ENCODE measurements around the gene HELZ. TPM values are rescaled to one million over a fixed set of nuclear protein-coding genes. Genes with fewer than 3 reads are reported as not detected.
"Not testable (repeated sequence)": the region's sequence is repeated elsewhere in the genome, so short reads cannot be mapped to it uniquely, and the experiment has no call there.

HELZ gene
- polyA plus RNA-seq, 1 donor from 2014 or later: 42.7 TPM

GRCh38 chr17:67139784-67140665 lies 105.0 kb downstream of the HELZ start:
- Mint-ChIP-seq H3K27ac (no peak overlapping the region), H3K4me3 (no peak overlapping the region), H3K4me1 (peaks cover 0 to 2% (median 0%) of the 10 kb centered on the region in 3 donors), H3K36me3 (peaks cover 19% of the 10 kb centered on the region), H3K9me3 (no peaks in the 10 kb centered on the region), H3K27me3 (no peaks in the 10 kb centered on the region)

- H3K4me1 Mint-ChIP-seq: peaks cover 0 to 2% (median 0%) of the 10 kb centered on the region in 3 donors
- H3K27me3 Mint-ChIP-seq: no peaks in the 10 kb centered on the region
- H3K4me3 Mint-ChIP-seq: no peak overlapping the region
- H3K27ac Mint-ChIP-seq: no peak overlapping the region
- peaks cover 19% of the 10 kb centered on the region for H3K36me3 Mint-ChIP-seq
- no peaks in the 10 kb centered on the region for H3K9me3 Mint-ChIP-seq
These were observed 105.7 kb downstream of the HELZ start for GRCh38 chr17:67139289-67139688.

GRCh38 chr17:67138392-67138791 lies 106.6 kb downstream of the HELZ start:
- Mint-ChIP-seq H3K36me3 (peaks cover 14% of the 10 kb centered on the region), H3K4me1 (peaks cover 0 to 2% (median 0%) of the 10 kb centered on the region in 3 donors), H3K27me3 (no peaks in the 10 kb centered on the region), H3K9me3 (no peaks in the 10 kb centered on the region), H3K4me3 (no peak overlapping the region), H3K27ac (peak overlapping the region in 1 of 3 donors; percentile 64)

GRCh38 chr17:67137860-67138259 lies 107.1 kb downstream of the HELZ start:
- H3K36me3 Mint-ChIP-seq: peaks cover 12% of the 10 kb centered on the region
- H3K9me3 Mint-ChIP-seq: no peaks in the 10 kb centered on the region
- no peak overlapping the region for H3K27ac Mint-ChIP-seq
- H3K27me3 Mint-ChIP-seq: no peaks in the 10 kb centered on the region
- H3K4me1 Mint-ChIP-seq: peaks cover 0 to 2% (median 0%) of the 10 kb centered on the region in 3 donors
- H3K4me3 Mint-ChIP-seq: no peak overlapping the region

GRCh38 chr17:67137026-67137370 lies 108.0 kb downstream of the HELZ start:
- peaks cover 9% of the 10 kb centered on the region for H3K36me3 Mint-ChIP-seq
- H3K27ac Mint-ChIP-seq: no peak overlapping the region
- H3K4me1 Mint-ChIP-seq: peaks cover 0 to 2% (median 0%) of the 10 kb centered on the region in 3 donors
- H3K27me3 Mint-ChIP-seq: no peaks in the 10 kb centered on the region
- no peak overlapping the region for H3K4me3 Mint-ChIP-seq
- no peaks in the 10 kb centered on the region for H3K9me3 Mint-ChIP-seq

DNA sequence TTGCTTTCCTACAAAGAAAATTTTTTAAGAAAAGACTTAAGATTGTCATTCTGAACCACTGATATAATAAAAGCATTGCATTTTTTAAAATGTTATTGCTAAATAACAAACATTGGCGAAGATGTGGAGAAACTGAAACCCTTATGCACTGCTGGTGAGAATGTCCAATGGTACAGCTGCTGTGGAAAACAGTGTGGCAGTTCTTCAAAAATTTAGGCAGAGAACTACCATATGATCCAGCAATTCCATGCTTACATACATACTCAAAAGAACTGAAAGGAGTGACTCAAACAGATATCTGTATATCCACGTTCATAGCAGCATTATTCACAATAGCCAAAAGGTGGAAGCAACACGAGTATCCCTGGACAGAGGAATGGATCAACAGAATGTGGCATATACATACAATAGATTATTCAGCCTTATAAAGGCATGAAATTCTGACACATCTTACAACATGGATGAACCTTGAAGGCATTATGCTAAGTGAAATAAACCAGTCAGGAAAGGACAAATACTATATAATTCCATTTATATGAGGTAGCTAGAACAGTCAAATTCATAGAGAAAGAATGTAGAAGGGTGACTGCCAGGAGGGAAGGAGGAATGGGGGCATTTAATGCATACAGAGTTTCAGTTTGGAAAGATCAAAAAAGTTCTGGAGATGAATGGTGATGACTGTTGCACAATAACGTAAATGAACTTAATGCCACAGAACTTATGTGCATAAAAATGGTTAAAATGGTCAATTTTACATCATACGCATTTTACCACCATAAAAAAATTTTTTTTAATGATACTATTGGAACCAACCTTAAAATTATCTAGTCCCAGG lies 108.6 kb downstream of the HELZ start:
- H3K9me3 Mint-ChIP-seq: no peaks in the 10 kb centered on the region
- peaks cover 7% of the 10 kb centered on the region for H3K36me3 Mint-ChIP-seq
- no peaks in the 10 kb centered on the region for H3K27me3 Mint-ChIP-seq
- no peak overlapping the region for H3K27ac Mint-ChIP-seq
- H3K4me3 Mint-ChIP-seq: no peak overlapping the region
- H3K4me1 Mint-ChIP-seq: peaks cover 0 to 2% (median 0%) of the 10 kb centered on the region in 3 donors

DNA sequence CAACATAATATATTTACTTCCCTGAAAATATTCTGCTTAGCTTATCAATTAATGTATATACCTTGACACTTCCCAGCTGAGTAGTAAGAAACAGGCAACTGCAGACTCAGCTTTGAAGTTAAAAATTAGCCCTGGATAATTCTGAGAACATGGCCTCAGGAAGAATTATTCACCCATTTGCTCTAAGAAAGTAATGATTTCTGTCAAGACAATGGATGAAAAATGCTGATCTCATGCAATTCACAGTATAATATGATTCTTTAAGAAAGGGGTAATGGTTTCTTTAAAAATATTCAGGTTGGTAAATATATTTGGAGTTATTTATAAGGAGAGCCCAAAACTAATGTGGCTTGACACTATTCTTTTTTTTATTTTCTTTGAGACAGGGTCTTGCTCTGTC lies 111.8 kb downstream of the HELZ start:
- no peaks in the 10 kb centered on the region for H3K27me3 Mint-ChIP-seq
- H3K36me3 Mint-ChIP-seq: peaks cover 12% of the 10 kb centered on the region
- H3K27ac Mint-ChIP-seq: no peak overlapping the region
- no peaks in the 10 kb centered on the region for H3K9me3 Mint-ChIP-seq
- H3K4me1 Mint-ChIP-seq: peaks cover 0 to 5% (median 0%) of the 10 kb centered on the region in 3 donors
- no peak overlapping the region for H3K4me3 Mint-ChIP-seq

DNA sequence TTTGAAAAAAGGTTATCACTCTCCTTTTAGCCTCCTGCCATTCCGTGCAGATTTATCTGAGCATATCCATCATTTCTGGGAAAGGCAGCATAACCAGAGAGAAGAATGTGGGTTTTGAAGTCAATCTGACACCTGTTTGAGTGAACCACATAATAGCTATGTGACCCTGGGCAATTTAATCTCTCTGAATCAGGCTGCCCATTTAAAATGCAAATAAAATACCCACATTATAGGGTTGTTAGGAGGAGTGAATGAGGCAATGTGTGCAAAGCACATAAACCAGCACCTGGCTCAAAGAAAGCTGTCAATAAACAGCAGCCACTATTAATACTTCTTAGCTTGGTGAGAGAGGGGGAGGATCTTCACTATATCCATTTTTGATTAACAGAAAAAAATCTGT lies 112.6 kb downstream of the HELZ start:
- Mint-ChIP-seq H3K9me3 (no peaks in the 10 kb centered on the region), H3K4me3 (no peak overlapping the region), H3K27me3 (no peaks in the 10 kb centered on the region), H3K4me1 (peaks cover 2 to 5% (median 2%) of the 10 kb centered on the region in 3 donors), H3K27ac (no peak overlapping the region), H3K36me3 (peaks cover 12% of the 10 kb centered on the region)

GRCh38 chr17:67130768-67131167 lies 114.2 kb downstream of the HELZ start:
- Mint-ChIP-seq H3K9me3 (no peaks in the 10 kb centered on the region), H3K27ac (no peak overlapping the region)

DNA sequence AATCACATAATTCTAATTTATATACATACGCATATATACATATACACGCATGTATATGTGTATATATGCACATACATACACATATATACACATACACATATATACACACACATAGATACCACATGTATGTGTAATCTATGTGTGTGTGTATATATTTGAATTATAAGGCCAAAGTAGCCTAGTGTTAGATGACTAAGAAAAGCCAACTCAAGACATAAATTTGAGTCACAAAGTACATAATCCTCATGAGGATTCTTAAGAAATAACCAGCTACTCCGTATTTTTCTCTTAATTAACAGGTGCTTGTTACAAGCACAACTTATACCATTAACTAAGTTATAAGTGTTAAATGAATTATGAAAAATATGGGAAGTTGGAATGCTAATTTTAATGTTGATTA lies 115.7 kb downstream of the HELZ start:
- Mint-ChIP-seq H3K36me3 (peaks cover 9% of the 10 kb centered on the region), H3K4me3 (no peak overlapping the region), H3K27me3 (no peaks in the 10 kb centered on the region), H3K4me1 (peaks cover 2 to 11% (median 4%) of the 10 kb centered on the region in 3 donors), H3K9me3 (no peaks in the 10 kb centered on the region), H3K27ac (no peak overlapping the region)

More at GRCh38 chr17:67130768-67131167, 114.2 kb downstream of the HELZ start:
- peaks cover 2 to 11% (median 4%) of the 10 kb centered on the region in 3 donors for H3K4me1 Mint-ChIP-seq
- no peaks in the 10 kb centered on the region for H3K27me3 Mint-ChIP-seq
- H3K4me3 Mint-ChIP-seq: no peak overlapping the region
- peaks cover 10% of the 10 kb centered on the region for H3K36me3 Mint-ChIP-seq

- Mint-ChIP-seq H3K4me1 (peaks cover 2 to 11% (median 4%) of the 10 kb centered on the region in 3 donors), H3K27ac (no peak overlapping the region), H3K4me3 (peak overlapping the region in 1 of 4 donors; percentile 27), H3K9me3 (no peaks in the 10 kb centered on the region), H3K27me3 (no peaks in the 10 kb centered on the region), H3K36me3 (peaks cover 9% of the 10 kb centered on the region)
These were observed 116.3 kb downstream of the HELZ start for GRCh38 chr17:67128700-67129099.

- Mint-ChIP-seq H3K4me1 (peaks cover 2 to 11% (median 4%) of the 10 kb centered on the region in 3 donors), H3K4me3 (no peak overlapping the region), H3K9me3 (no peaks in the 10 kb centered on the region), H3K36me3 (peaks cover 9% of the 10 kb centered on the region), H3K27me3 (no peaks in the 10 kb centered on the region), H3K27ac (no peak overlapping the region)
These were observed 117.1 kb downstream of the HELZ start for GRCh38 chr17:67127925-67128324.

GRCh38 chr17:67126983-67127382 lies 118.0 kb downstream of the HELZ start:
- Mint-ChIP-seq H3K36me3 (peaks cover 9% of the 10 kb centered on the region), H3K4me1 (peaks cover 2 to 11% (median 4%) of the 10 kb centered on the region in 3 donors), H3K4me3 (no peak overlapping the region), H3K9me3 (no peaks in the 10 kb centered on the region), H3K27ac (no peak overlapping the region), H3K27me3 (no peaks in the 10 kb centered on the region)

DNA sequence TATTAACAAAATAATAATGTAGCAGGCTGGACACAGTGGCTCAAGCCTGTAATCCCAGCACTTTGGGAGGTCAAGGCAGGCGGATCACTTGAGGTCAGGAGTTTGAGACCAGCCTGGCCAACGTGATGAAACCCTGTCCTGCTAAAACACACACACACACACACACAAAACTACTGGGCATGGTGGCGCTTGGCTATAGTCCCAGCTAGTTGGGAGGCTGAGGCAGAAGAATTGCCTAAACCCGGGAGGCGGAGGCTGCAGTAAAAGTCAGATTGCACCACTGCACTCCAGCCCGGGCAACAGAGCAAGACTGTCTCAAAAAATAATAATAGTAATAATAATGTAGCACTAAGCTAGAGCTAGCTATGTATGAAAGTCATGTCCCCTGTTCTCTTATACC lies 118.5 kb downstream of the HELZ start:
- H3K27me3 Mint-ChIP-seq, H3K9me3 Mint-ChIP-seq, H3K4me3 Mint-ChIP-seq, H3K36me3 Mint-ChIP-seq, H3K27ac Mint-ChIP-seq: not testable (repeated sequence)
- H3K4me1 Mint-ChIP-seq: peaks cover 2 to 11% (median 4%) of the 10 kb centered on the region in 3 donors

- H3K9me3 Mint-ChIP-seq: no peaks in the 10 kb centered on the region
- H3K27ac Mint-ChIP-seq: no peak overlapping the region
- peaks cover 8% of the 10 kb centered on the region for H3K36me3 Mint-ChIP-seq
- no peak overlapping the region for H3K4me3 Mint-ChIP-seq
- H3K27me3 Mint-ChIP-seq: no peaks in the 10 kb centered on the region
- peaks cover 2 to 11% (median 4%) of the 10 kb centered on the region in 3 donors for H3K4me1 Mint-ChIP-seq
These were observed 119.1 kb downstream of the HELZ start for GRCh38 chr17:67125924-67126323.
